GM12892 (cell line): Measurements from ENCODE around the gene DLG4.

ENCODE experiments used
- POLR2A ChIP-seq: IDR thresholded peaks from 2 replicates; pipeline ENCODE4 v1.6.1; 2011; ENCODE audit warnings: low read depth, low read length, control low read depth
- TAF1 ChIP-seq: IDR thresholded peaks from 2 replicates; pipeline ENCODE4 v1.6.1; 2011; ENCODE audit warnings: low read depth, mild to moderate bottlenecking, control low read depth, low read length, borderline replicate concordance

- no peak for TF ChIP-seq POLR2A
- TF ChIP-seq TAF1, result no peak
Measured at GRCh38 chr17:7138800-7139381, 80.7 kb downstream of the DLG4 start.
